Kidney epithelial cell (primary cell): ENCODE results near the gene EEF1B2. TPM values are rescaled to one million over a fixed set of nuclear protein-coding genes. Genes with fewer than 3 reads are reported as not detected.
"Not testable (repeated sequence)": the region's sequence is repeated elsewhere in the genome, so short reads cannot be mapped to it uniquely, and the experiment has no call there.

Source experiments
- DNase-seq: peaks from one replicate; pipeline ENCODE4 v3.0.0-alpha.2; 2010; ENCODE audit warnings: low read depth
- H3K27me3 ChIP-seq: 2 replicates; pipeline ENCODE4 v1.6.0; 2011; ENCODE audit warnings: low read length; ENCODE audit not compliant: control insufficient read depth, insufficient read depth
- H3K36me3 ChIP-seq: 2 replicates; pipeline ENCODE4 v1.5.1; 2011; ENCODE audit warnings: low read length; ENCODE audit not compliant: control insufficient read depth, insufficient read depth
- H3K4me3 ChIP-seq: 2 replicates; pipeline ENCODE4 v1.5.1; 2011; ENCODE audit warnings: low read depth, mild to moderate bottlenecking, control low read depth, low read length
- CTCF ChIP-seq: IDR thresholded peaks from 2 replicates; pipeline ENCODE4 v1.5.1; 2011; ENCODE audit warnings: mild to moderate bottlenecking, moderate library complexity, low read length, control low read depth, inconsistent platforms; ENCODE audit not compliant: insufficient read depth, poor library complexity, severe bottlenecking
- total RNA-seq: library from RNA; depleted of rRNA; stranded (reverse); fragments of >200 nt; gene quantifications from 2 replicates; pipeline ENCODE4 v1.2.3, GENCODE V29; 2015

Gene EEF1B2
- total RNA-seq, 1 donor from 2014 or later: 772 TPM

DNA sequence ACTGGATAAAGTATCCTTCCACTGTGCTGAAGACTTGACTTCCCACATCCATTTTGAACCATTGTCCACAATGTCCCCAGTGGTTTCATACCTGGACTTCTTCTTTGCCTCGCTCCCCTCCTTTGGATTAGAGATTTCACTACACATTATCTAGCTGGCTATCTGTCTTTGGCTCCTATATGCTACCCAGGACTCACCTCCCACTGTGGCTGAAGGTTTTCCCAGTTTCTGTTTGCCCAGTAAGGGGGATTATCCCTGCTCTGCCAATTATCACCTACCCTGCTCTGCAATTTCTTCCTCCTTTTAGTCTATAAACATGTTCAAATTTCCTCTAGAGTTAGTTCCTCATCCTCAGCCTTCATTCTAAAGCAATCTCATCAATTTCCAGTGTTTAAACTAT lies 9.5 kb upstream of the EEF1B2 start:
- H3K27me3 ChIP-seq: no peaks in the 10 kb centered on the region
- TF ChIP-seq CTCF: no peak
- no peak for DNase-seq
- H3K36me3 ChIP-seq: no peaks in the 10 kb centered on the region
- no peak overlapping the region for H3K4me3 ChIP-seq

GRCh38 chr2:206150631-206151030 lies 9.1 kb upstream of the EEF1B2 start:
- no peaks in the 10 kb centered on the region for H3K36me3 ChIP-seq
- no peaks in the 10 kb centered on the region for H3K27me3 ChIP-seq
- DNase-seq: no peak
- no peak for TF ChIP-seq CTCF
- H3K4me3 ChIP-seq: no peak overlapping the region

- Histone ChIP-seq H3K4me3 (no peak overlapping the region), H3K27me3 (no peaks in the 10 kb centered on the region), H3K36me3 (no peaks in the 10 kb centered on the region)
- no peak for DNase-seq
- no peak for TF ChIP-seq CTCF
Measured at GRCh38 chr2:206154197-206154596, 5.5 kb upstream of the EEF1B2 start.

DNA sequence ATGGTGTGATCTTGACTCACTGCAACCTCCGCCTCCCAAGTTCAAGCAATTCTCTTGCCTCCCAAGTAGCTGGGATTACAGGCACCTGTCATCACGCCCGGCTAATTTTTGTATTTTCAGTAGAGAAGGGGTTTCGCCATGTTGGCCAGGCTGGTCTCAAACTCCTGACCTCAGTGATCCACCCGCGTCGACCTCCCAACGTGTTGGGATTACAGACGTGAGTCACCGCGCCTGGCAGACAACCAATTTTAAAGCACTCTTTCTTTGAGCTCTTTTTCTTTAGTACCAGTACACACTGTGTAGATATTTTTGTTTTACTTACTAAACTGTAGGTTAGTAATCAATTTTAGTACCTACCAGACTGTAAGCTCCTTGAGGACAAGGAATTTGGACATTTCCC lies 2.7 kb upstream of the EEF1B2 start:
- H3K27me3 ChIP-seq, H3K36me3 ChIP-seq, DNase-seq, H3K4me3 ChIP-seq: not testable (repeated sequence)

GRCh38 chr2:206158563-206159345 lies 941 bp upstream of the EEF1B2 start:
- no peaks in the 10 kb centered on the region for H3K27me3 ChIP-seq
- no peaks in the 10 kb centered on the region for H3K36me3 ChIP-seq
- no peak for TF ChIP-seq CTCF
- DNase-seq: no peak
- peak overlapping the region; percentile 83 for H3K4me3 ChIP-seq

DNA sequence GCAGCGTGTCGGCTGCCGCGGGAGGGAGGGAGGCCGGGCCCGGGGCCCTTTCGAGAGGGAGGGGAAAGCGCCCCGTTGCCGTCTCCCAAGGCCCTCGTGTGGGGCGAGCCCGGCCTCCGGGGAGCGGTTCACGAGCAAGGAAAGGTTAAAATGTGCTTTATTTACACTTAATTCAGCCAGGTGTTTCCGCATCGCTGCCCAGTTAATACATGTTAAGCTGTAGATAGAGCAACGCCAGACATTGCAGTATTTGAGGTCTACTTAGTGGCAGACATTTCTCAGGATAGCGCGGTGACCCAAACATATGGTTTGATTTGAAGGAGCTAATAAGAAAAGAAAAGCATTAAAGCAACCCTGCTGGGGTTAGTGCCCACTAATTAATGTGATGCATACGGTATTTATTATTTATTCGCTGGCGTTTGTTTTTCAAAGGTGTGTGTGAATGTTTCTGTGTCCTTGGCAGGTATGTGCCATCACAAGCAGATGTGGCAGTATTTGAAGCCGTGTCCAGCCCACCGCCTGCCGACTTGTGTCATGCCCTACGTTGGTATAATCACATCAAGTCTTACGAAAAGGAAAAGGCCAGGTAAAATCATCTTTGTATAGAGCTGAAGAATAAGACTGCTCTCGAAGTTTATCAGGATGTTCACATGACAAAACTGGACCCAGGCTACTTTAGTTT lies 571 bp downstream of the EEF1B2 start:
- peak overlapping the region; percentile 83 for H3K4me3 ChIP-seq
- DNase-seq: no peak
- no peak for TF ChIP-seq CTCF

More for the DNA sequence above, 571 bp downstream of the EEF1B2 start:
- Histone ChIP-seq H3K27me3 (no peaks in the 10 kb centered on the region), H3K36me3 (no peaks in the 10 kb centered on the region)
